IPS-18c (cell line): Measurements from ENCODE around the gene AOC2.
"Not testable (repeated sequence)": the region's sequence is repeated elsewhere in the genome, so short reads cannot be mapped to it uniquely, and the experiment has no call there.

Experiments
- H3K4me3 ChIP-seq: 2 replicates; pipeline ENCODE4 v1.7.0; 2013; ENCODE audit warnings: low read depth, mild to moderate bottlenecking, low read length, moderate library complexity; ENCODE audit not compliant: insufficient read depth
- H3K9me3 ChIP-seq: one replicate; pipeline ENCODE4 v1.6.1; 2013; ENCODE audit warnings: mild to moderate bottlenecking, low read length, moderate library complexity; ENCODE audit not compliant: control insufficient read depth, insufficient read depth

AOC2 gene

GRCh38 chr17:42868338-42868737 lies 24.0 kb downstream of the AOC2 start:
- Histone ChIP-seq H3K9me3 (peaks cover 2% of the 10 kb centered on the region), H3K4me3 (no peak overlapping the region)

DNA sequence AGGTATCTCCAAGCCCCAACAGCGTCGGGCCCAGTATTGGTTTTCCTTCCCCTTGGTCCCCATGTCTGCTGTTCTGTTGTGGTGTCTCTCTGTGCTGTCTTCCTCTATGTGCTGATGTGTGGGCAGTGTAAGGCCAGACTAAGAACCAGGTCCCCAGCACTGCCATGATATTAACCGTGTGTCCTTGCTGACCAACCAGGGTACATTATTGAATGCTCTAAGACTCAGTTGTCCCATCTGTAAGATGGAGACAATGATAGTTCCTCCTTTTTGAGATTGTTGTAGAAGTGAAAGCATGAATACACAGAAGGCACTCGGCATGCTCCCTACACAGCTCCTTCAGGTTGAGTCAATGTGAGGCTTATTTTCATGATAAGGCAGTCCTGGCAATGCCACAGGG lies 27.3 kb downstream of the AOC2 start:
- H3K4me3 ChIP-seq: no peak overlapping the region
- peaks cover 2% of the 10 kb centered on the region for H3K9me3 ChIP-seq

DNA sequence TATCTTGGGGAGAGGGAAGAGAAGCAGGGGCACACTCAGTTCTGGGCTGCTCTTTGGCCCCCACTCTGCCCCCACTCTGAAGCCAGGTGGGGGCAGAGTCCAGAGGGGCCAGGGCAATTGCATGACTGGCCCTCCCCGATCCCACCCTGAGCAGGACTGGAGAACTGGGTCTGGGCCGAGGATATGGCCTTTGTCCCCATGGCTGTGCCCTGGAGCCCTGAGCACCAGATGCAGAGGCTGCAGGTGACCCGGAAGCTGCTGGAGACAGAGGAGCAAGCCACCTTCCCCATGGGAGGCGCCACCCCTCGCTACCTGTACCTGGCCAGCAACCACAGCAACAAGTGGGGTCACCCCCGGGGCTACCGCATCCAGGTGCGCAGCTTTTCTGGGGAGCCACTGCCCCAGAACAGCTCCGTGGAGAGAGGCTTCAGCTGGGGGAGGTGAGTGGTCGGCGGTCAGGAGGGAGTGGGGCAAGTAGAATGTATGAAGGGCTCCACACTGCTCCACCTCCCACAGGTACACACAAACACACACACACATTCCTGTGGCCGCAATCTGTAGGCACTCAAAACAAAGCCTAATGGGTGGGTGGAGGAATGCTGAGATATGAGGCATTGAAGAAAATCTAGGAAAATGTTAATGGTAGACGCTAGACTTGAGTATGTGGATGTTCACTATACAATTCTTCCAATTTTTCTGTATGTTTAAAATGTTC lies 28.0 kb downstream of the AOC2 start:
- H3K4me3 ChIP-seq: no peak overlapping the region
- H3K9me3 ChIP-seq: peaks cover 2% of the 10 kb centered on the region

- no peak overlapping the region for H3K4me3 ChIP-seq
Observed at GRCh38 chr17:42873315-42873714, 28.9 kb downstream of the AOC2 start.

GRCh38 chr17:42873932-42874695 lies 29.7 kb downstream of the AOC2 start:
- H3K4me3 ChIP-seq, H3K9me3 ChIP-seq: not testable (repeated sequence)

More at GRCh38 chr17:42873315-42873714, 28.9 kb downstream of the AOC2 start:
- peaks cover 2% of the 10 kb centered on the region for H3K9me3 ChIP-seq

DNA sequence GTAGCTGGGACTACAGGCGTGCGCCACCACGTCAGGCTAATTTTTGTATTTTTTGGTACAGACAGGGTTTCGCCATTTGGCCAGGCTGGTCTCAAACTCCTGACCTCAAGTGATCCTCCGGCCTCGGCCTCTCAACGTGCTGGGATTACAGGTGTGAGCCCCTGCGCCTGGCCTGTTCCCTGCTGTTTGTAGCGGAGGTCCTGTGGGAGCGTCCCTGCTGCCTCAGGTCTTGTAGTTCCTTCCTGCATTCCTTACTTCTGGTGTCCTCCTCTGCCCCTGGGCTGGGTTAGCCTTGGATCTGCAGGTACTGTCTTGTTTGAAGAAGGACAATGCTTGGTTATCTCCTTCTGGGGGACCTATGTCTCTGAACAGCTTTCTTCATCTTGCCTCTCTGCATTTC lies 32.7 kb downstream of the AOC2 start:
- Histone ChIP-seq H3K9me3 (no peaks in the 10 kb centered on the region), H3K4me3 (no peak overlapping the region)

GRCh38 chr17:42878123-42878880 lies 33.9 kb downstream of the AOC2 start:
- Histone ChIP-seq H3K9me3 (no peaks in the 10 kb centered on the region), H3K4me3 (no peak overlapping the region)

DNA sequence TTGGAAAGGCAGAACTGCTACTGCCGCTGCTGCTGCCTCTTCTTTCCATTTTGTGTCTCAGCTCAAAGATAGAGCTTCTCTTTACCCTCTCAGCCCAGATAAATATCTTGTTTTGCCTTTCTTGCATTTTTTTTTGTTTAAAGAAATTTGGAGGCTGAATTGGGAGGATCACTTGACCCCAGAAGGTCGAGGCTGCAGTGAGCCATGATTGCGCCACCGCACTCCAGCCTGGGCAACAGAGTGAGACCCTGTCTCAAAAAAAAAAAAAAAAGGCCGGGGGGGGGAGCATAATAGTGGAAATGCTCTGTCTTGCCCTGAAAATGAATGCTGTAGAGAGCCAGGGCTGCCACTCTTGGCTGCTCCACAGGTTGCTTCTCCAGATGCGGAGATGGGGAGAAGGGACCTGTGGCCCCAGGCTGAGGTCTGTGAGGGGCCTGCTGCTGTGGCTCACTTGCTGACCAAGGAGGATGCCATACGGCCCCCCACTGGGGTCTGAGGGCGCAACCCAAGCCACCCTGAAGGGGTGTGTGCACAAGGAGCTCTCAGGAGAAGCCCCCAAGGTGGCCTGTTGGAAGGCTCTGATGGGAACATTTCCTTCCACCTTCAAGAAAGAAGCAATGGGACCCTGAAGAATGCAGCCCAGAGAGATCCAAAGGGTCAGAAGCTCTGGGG lies 34.7 kb downstream of the AOC2 start:
- H3K4me3 ChIP-seq: no peak overlapping the region
- H3K9me3 ChIP-seq: no peaks in the 10 kb centered on the region

DNA sequence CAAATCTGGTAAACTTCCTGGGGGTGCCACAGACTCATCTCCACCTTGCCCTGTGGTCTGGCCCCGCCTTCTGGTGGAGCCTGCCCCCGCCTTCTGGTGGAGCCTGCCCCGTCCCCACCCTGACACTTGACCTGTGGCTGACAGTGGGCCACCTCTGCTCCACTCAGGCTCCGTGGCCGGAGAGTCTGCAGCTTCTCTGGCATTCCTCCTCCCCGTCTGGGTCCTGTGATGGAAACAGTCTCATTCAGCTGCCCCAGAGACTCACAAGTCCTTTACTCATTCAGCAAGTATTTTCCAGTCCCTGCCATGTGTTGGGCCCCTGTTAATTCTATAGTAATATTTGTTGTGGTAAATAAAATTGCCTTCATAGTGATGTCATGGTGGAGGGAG lies 35.2 kb downstream of the AOC2 start:
- Histone ChIP-seq H3K9me3 (no peaks in the 10 kb centered on the region), H3K4me3 (no peak overlapping the region)

- no peak overlapping the region for H3K4me3 ChIP-seq
- H3K9me3 ChIP-seq: no peaks in the 10 kb centered on the region
Observed at GRCh38 chr17:42880776-42881310, 36.5 kb downstream of the AOC2 start.

DNA sequence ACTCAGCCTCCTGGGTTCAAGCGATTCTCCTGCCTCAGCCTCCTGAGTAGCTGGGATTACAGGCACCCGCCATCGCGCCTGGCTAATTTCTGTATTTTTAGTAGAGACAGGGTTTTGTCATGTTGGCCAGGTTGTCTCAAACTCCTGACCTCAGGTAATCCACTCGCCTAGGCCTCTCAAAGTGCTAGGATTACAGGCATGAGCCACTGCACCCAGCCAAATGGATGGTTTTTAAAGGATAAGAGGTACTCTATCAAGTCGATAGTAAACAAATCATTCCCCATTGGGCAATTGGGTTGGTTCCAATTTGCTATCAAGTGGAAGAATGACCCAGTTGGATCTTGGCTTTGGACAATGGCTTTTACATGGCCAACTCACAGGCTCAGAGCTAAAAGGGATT lies 37.3 kb downstream of the AOC2 start:
- not testable (repeated sequence) for H3K4me3 ChIP-seq, H3K9me3 ChIP-seq

DNA sequence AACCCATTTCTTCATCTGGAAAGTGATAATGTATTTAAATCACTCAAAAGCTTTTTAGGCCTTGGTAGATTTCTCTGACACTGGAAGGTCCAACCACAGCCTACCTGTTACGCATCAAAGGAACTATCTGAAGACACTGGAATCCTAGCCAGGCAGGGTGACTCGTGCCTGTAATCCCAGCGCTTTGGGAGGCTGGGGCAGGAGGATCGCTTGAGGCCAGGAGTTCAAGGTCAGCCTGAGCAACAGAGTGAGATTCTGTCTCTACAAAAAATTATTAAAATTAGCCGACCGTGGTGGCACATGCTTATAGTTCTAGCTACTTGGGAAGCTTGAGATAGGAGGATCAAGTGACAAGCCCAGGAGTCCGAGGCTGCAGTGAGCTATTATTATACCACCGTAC lies 37.8 kb downstream of the AOC2 start:
- Histone ChIP-seq H3K9me3 (no peaks in the 10 kb centered on the region), H3K4me3 (no peak overlapping the region)

GRCh38 chr17:42883802-42884558 lies 39.6 kb downstream of the AOC2 start:
- H3K4me3 ChIP-seq: no peak overlapping the region
- H3K9me3 ChIP-seq: no peaks in the 10 kb centered on the region

DNA sequence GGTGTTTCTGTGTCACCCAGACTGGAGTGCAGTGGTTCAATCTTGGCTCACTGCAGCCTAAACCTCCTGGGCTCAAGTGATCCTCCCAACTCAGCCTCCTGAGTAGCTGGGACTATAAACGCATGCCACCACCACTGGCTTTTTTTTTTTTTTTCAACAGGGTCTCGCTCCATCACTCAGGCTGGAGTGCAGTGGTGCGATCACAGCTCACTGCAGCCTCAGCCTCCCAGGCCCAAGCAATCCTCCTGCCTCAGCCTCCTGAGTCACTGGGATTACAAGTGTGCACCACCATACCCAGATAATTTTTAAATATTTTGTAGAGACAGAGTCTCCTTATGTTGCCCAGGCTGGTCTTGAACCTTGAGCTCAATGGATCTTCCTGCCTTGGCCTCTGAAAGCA lies 41.4 kb downstream of the AOC2 start:
- not testable (repeated sequence) for H3K4me3 ChIP-seq

GRCh38 chr17:42886283-42887176 lies 42.1 kb downstream of the AOC2 start:
- Histone ChIP-seq H3K4me3 (no peak overlapping the region), H3K9me3 (no peaks in the 10 kb centered on the region)

More for the DNA sequence above, 41.4 kb downstream of the AOC2 start:
- H3K9me3 ChIP-seq: not testable (repeated sequence)

DNA sequence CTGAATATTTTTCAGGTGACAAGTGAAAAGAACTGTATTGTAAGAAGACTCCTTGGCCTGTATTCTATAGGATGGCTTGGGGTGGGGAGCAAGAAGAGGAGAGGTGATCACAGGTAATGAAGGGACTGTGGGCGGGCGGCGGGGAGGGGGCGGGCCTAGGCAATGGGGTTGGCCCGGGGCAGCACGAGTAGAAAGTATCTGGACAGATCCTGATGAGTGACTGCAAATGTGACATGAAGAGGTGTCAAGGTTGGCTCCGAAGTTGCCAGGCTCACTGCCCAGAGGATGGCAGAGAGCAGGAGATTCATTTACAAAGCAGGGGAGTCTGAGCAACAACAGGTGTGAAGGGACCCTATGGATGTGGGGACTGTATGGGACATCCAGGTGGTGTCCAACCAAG lies 45.4 kb downstream of the AOC2 start:
- no peak overlapping the region for H3K4me3 ChIP-seq
- no peaks in the 10 kb centered on the region for H3K9me3 ChIP-seq
